HCT116 (cell line): ENCODE results near the gene TRPV5. TPM values are rescaled to one million over a fixed set of nuclear protein-coding genes. Genes with fewer than 3 reads are reported as not detected.

Experiments used
- ATAC-seq: fragments of 200-7000 bp; cut with Tn5 transposase; 2 replicates; pipeline ENCODE4 v1.9.1; 2020; ENCODE audit warnings: mild to moderate bottlenecking, moderate library complexity
- BruUV-seq: library from RNA; stranded (reverse); fragments of 400-500 nt; replicated peaks from 2 replicates; lab custom pipeline; 2021; lab: Mats Ljungman, UMichigan
- CTCF ChIA-PET: fragments of 300-600 bp; sonication (Branson Sonifier 250); formaldehyde crosslinking; loops from one replicate; lab custom pipeline; 2021; ENCODE audit warnings: antibody characterized with exemption; lab: Charles Lee
- POLR2A ChIA-PET: fragments of 300-600, 350-600 bp; sonication (Branson Sonifier 250); formaldehyde crosslinking; loops from one replicate; lab custom pipeline; 2021; ENCODE audit warnings: antibody characterized with exemption; lab: Charles Lee
- RAD21 ChIA-PET, 2 experiments: fragments of 300-600 bp; sonication (Branson Sonifier 250); formaldehyde crosslinking; loops; one replicate each; lab custom pipeline; 2023; ENCODE audit warnings: low total read pairs in 2 of 2; ENCODE audit not compliant: uncharacterized antibody in 2 of 2, unreplicated experiment in 2 of 2, low non-redundant PET in 1 of 2; lab: Charles Lee
- DNase-seq: peaks from one replicate; pipeline ENCODE4 v3.0.0-alpha.2; 2010; ENCODE audit warnings: low read depth, low spot score
- H2AFZ ChIP-seq: fragments of 200-600 bp; shearing (Covaris generic), sonication (generic); 2 replicates; pipeline ENCODE4 v1.6.1; 2017; ENCODE audit warnings: low read depth, mixed run types, mixed read lengths, antibody characterized with exemption, low read length; ENCODE audit not compliant: poor library complexity, severe bottlenecking
- H3K27ac ChIP-seq: 2 replicates; pipeline ENCODE4 v1.5.1; 2012; ENCODE audit warnings: low read depth, low read length
- H3K27me3 ChIP-seq: fragments of 200-600 bp; sonication (generic); 2 replicates; pipeline ENCODE4 v1.6.1; 2016; ENCODE audit warnings: mixed run types, low read length, mixed read lengths; ENCODE audit not compliant: insufficient read depth
- H3K36me3 ChIP-seq, 2 experiments: fragments of 200-500 bp in 1 of 2; fragments of 200-600 bp in 1 of 2; sonication (Bioruptor generic) in 1 of 2; sonication (generic) in 1 of 2; 2 replicates each; pipeline versions ENCODE4 v1.5.1 to v1.6.1; 2014 to 2016; ENCODE audit warnings: low read length in 2 of 2, inconsistent platforms in 1 of 2, mixed read lengths in 1 of 2, mixed run types in 1 of 2; ENCODE audit not compliant: insufficient read depth in 2 of 2, control insufficient read depth in 1 of 2
- H3K4me1 ChIP-seq, 2 experiments: fragments of 200-600 bp in 1 of 2; sonication (generic) in 1 of 2; 2 replicates each; pipeline versions ENCODE4 v1.5.1 to v1.6.1; 2012 to 2017; ENCODE audit warnings: low read length in 2 of 2, inconsistent platforms in 1 of 2, mild to moderate bottlenecking in 1 of 2, mixed read lengths in 1 of 2, mixed run types in 1 of 2, moderate library complexity in 1 of 2; ENCODE audit not compliant: insufficient read depth in 2 of 2, control insufficient read depth in 1 of 2
- H3K4me2 ChIP-seq: fragments of 200-600 bp; sonication (generic); 2 replicates; pipeline ENCODE4 v1.6.1; 2017; ENCODE audit warnings: mixed run types, low read length, mixed read lengths
- H3K4me3 ChIP-seq, 2 experiments: fragments of 200-600 bp in 1 of 2; sonication (generic) in 1 of 2; replicated peaks in 1 of 2; 2 replicates each; pipeline ENCODE4 v1.5.1; 2011 to 2016; ENCODE audit warnings: low read length in 2 of 2, control low read depth in 1 of 2, low read depth in 1 of 2, mild to moderate bottlenecking in 1 of 2, mixed read lengths in 1 of 2, mixed run types in 1 of 2
- H3K79me2 ChIP-seq: fragments of 200-600 bp; sonication (generic); 2 replicates; pipeline ENCODE4 v1.6.1; 2017; ENCODE audit warnings: mild to moderate bottlenecking, mixed run types, low read length, moderate library complexity, mixed read lengths; ENCODE audit not compliant: insufficient read depth
- H3K9ac ChIP-seq: fragments of 200-600 bp; sonication (generic); 2 replicates; pipeline ENCODE4 v1.6.1; 2016; ENCODE audit warnings: low read length, mixed read lengths
- H3K9me2 ChIP-seq: fragments of 200-600 bp; sonication (generic), shearing (Covaris generic); 2 replicates; pipeline ENCODE4 v1.6.1; 2017; ENCODE audit warnings: mixed run types, mild to moderate bottlenecking, moderate library complexity; ENCODE audit not compliant: insufficient read depth
- H3K9me3 ChIP-seq, 2 experiments: fragments of 200-500 bp in 1 of 2; fragments of 200-600 bp in 1 of 2; sonication (Bioruptor generic) in 1 of 2; sonication (generic) in 1 of 2; 2 replicates each; pipeline ENCODE4 v1.6.1; 2014 to 2017; ENCODE audit warnings: low read length in 2 of 2, mixed read lengths in 2 of 2, inconsistent platforms in 1 of 2, low read depth in 1 of 2, mild to moderate bottlenecking in 1 of 2, mixed run types in 1 of 2, moderate library complexity in 1 of 2; ENCODE audit not compliant: control insufficient read depth in 1 of 2, insufficient read depth in 1 of 2
- H4K20me1 ChIP-seq: fragments of 200-600 bp; sonication (generic), shearing (Covaris generic); 2 replicates; pipeline ENCODE4 v1.6.1; 2017; ENCODE audit warnings: mixed run types, mild to moderate bottlenecking, moderate library complexity; ENCODE audit not compliant: insufficient read depth
- ATF3 ChIP-seq: IDR thresholded peaks from 2 replicates; pipeline ENCODE4 v1.6.1; 2012
- CBX3 ChIP-seq: IDR thresholded peaks from 2 replicates; pipeline ENCODE4 v1.6.1; 2012; ENCODE audit warnings: low read depth
- CEBPB ChIP-seq: IDR thresholded peaks from 2 replicates; pipeline ENCODE4 v1.6.1; 2012; ENCODE audit warnings: low read depth
- CTCF ChIP-seq, 3 experiments: fragments of 200-600 bp in 1 of 3; sonication (generic) in 1 of 3; IDR thresholded peaks in 2 of 3; conservative IDR thresholded peaks in 1 of 3; 2 replicates each; pipeline ENCODE4 v1.5.1; 2012 to 2017; ENCODE audit warnings: low read depth in 2 of 3, low read length in 2 of 3, antibody characterized with exemption in 1 of 3, borderline replicate concordance in 1 of 3, control low read depth in 1 of 3, mild to moderate bottlenecking in 1 of 3, mixed read lengths in 1 of 3, mixed run types in 1 of 3, moderate library complexity in 1 of 3; ENCODE audit not compliant: insufficient read depth in 1 of 3
- EGR1 ChIP-seq: IDR thresholded peaks from 2 replicates; pipeline ENCODE4 v1.6.1; 2012; ENCODE audit warnings: low read depth
- EZH2 ChIP-seq: fragments of 200-600 bp; sonication (generic); IDR thresholded peaks from 2 replicates; pipeline ENCODE4 v1.6.1; 2017; ENCODE audit warnings: antibody characterized with exemption, mixed run types
- FOSL1 ChIP-seq: IDR thresholded peaks from 2 replicates; pipeline ENCODE4 v1.6.1; 2012; ENCODE audit warnings: low read depth
- MAX ChIP-seq: IDR thresholded peaks from 2 replicates; pipeline ENCODE4 v1.6.1; 2012
- POLR2A ChIP-seq: IDR thresholded peaks from 2 replicates; pipeline ENCODE4 v1.7.0; 2011; ENCODE audit warnings: borderline replicate concordance; ENCODE audit not compliant: insufficient read depth, insufficient read length; ENCODE audit errors: extremely low read depth
- RAD21 ChIP-seq: IDR thresholded peaks from 2 replicates; pipeline ENCODE4 v1.6.1; 2012; ENCODE audit warnings: low read depth, mild to moderate bottlenecking
- REST ChIP-seq: IDR thresholded peaks from 2 replicates; pipeline ENCODE4 v1.6.1; 2012; ENCODE audit warnings: low read depth
- SIN3A ChIP-seq: IDR thresholded peaks from 2 replicates; pipeline ENCODE4 v1.6.1; 2012; ENCODE audit warnings: low read depth
- SP1 ChIP-seq: IDR thresholded peaks from 2 replicates; pipeline ENCODE4 v1.6.1; 2012; ENCODE audit warnings: low read depth
- SRF ChIP-seq: IDR thresholded peaks from 2 replicates; pipeline ENCODE4 v1.6.1; 2012; ENCODE audit warnings: low read depth
- TCF7L2 ChIP-seq: IDR thresholded peaks from 2 replicates; pipeline ENCODE4 v1.7.0; 2011; ENCODE audit warnings: borderline replicate concordance, inconsistent platforms; ENCODE audit not compliant: insufficient read depth, insufficient read length; ENCODE audit errors: extremely low read depth
- YY1 ChIP-seq: IDR thresholded peaks from 2 replicates; pipeline ENCODE4 v1.6.1; 2011; ENCODE audit warnings: low read length, low read depth, moderate library complexity, mild to moderate bottlenecking; ENCODE audit not compliant: insufficient replicate concordance; ENCODE audit errors: extremely low read depth
- ZBTB33 ChIP-seq: IDR thresholded peaks from 2 replicates; pipeline ENCODE4 v1.6.1; 2011; ENCODE audit warnings: mild to moderate bottlenecking, low read length, moderate library complexity; ENCODE audit not compliant: insufficient replicate concordance; ENCODE audit errors: extremely low read depth
- ZFX ChIP-seq: fragments of 450-650 bp; IDR thresholded peaks from 2 replicates; pipeline ENCODE4 v1.6.1; 2017
- ZNF274 ChIP-seq: fragments of 200-500 bp; sonication (Bioruptor generic); IDR thresholded peaks from 2 replicates; pipeline ENCODE4 v1.6.1; 2014; ENCODE audit warnings: mild to moderate bottlenecking, low read depth, low read length, inconsistent platforms
- intact Hi-C: fragments of 100-400 bp; cut with micrococcal nuclease; formaldehyde crosslinking; loops from 2 replicates; pipeline ENCODE4 v1.10.0; 2022
- total RNA-seq: library from RNA; stranded (reverse); gene quantifications from one replicate; pipeline ENCODE4 v1.2.1, GENCODE V29; 2021; ENCODE audit not compliant: unreplicated experiment

The TRPV5 gene
- total RNA-seq, 1 experiment from 2014 or later, result not detected

- no peak for ATAC-seq
- no peak overlapping the region for H3K27ac ChIP-seq
- CTCF ChIA-PET, result no interaction called here
- no TSS peak for BruUV-seq
- TF ChIP-seq CBX3, result no peak
- TF ChIP-seq CEBPB, result no peak
- TF ChIP-seq EZH2, result no peak
- TF ChIP-seq ZNF274, result no peak
- no peak for TF ChIP-seq RAD21
- TF ChIP-seq ZFX, result no peak
- TF ChIP-seq ZBTB33, result no peak
- TF ChIP-seq FOSL1, result no peak
- no peak for TF ChIP-seq SIN3A
- TF ChIP-seq SP1, result no peak
- no peak for TF ChIP-seq POLR2A
- no peak for TF ChIP-seq TCF7L2
- no peak for TF ChIP-seq CTCF (IDR thresholded peaks at IDR 0.05 in 2 of 3, conservative IDR thresholded peaks at IDR 0.05 in 1 of 3; ENCODE audit: borderline replicate concordance in 1 of 3, insufficient read depth in 1 of 3, low read depth in 2 of 3, low read length in 2 of 3)
- no peak for TF ChIP-seq MAX
- no peak for TF ChIP-seq SRF
- TF ChIP-seq YY1, result no peak
- TF ChIP-seq EGR1, result no peak
- no peak for TF ChIP-seq ATF3
- no peak for TF ChIP-seq REST
- no peaks in the 10 kb centered on the region for H3K36me3 ChIP-seq
- H3K4me2 ChIP-seq, result no peak overlapping the region
- H3K9ac ChIP-seq, result no peak overlapping the region
- no peaks in the 10 kb centered on the region for H4K20me1 ChIP-seq
- no peak overlapping the region for H2AFZ ChIP-seq
- RAD21 ChIA-PET, result no interaction called here
- no peak for DNase-seq
- H3K27me3 ChIP-seq, result no peaks in the 10 kb centered on the region
- H3K9me2 ChIP-seq, result no peaks in the 10 kb centered on the region
- intact Hi-C loops, result no loop called here
- no peaks in the 10 kb centered on the region for H3K9me3 ChIP-seq
- H3K79me2 ChIP-seq, result no peaks in the 10 kb centered on the region
- POLR2A ChIA-PET, result interaction anchor here (0.6 kb wide), 1 partner anchor 328 kb away, joined by 3 read pairs; no protein-coding TSS in a partner anchor
- no peaks in the 10 kb centered on the region for H3K4me1 ChIP-seq
- H3K4me3 ChIP-seq, result no peak overlapping the region
Measured at GRCh38 chr7:142943706-142944268, 10.2 kb upstream of the TRPV5 start.
